ENCODE results near the gene RAPGEF4.

Gene RAPGEF4

DNA sequence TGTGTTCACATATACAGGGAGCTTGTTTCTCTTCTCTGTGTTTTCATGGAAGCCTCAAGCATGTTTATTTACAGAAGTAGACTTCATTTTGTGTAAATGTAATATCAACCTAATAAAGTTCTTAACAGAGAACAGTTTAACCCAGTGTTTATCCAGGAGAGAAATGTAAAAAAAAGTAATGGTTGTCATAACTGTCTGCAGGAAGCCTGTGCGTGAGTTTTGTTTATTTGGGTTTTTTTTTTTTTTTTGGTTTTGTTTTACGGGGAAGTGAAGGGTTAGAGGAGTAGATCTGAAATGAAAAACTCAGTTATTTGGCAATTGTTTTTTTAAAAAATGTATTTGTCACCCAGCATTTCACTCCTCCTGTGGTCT is 124.7 kb downstream of the RAPGEF4 start:
- DNase-seq (ENCODE audit: low read depth in 2 of 2): no peak

DNA sequence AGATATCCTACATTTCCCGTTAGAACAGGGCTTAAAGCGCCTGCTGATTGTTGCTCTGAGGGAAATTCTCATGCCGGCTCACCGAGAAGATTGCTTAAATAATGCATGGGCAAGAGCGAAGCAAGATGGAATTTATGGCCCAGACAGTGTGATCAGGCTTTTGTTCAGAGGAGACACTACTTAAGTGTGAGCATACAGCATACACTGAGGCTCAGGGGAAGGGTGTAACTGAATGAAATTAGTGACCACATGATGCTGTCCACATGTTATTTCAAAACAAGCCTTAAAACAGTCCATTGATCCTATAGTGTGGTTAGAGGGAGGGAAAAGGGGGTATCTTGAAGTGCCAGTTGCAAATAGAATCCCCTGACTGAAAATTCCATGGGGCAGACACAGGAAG is 125.5 kb downstream of the RAPGEF4 start:
- DNase-seq (ENCODE audit: low read depth in 2 of 2): no peak

DNA sequence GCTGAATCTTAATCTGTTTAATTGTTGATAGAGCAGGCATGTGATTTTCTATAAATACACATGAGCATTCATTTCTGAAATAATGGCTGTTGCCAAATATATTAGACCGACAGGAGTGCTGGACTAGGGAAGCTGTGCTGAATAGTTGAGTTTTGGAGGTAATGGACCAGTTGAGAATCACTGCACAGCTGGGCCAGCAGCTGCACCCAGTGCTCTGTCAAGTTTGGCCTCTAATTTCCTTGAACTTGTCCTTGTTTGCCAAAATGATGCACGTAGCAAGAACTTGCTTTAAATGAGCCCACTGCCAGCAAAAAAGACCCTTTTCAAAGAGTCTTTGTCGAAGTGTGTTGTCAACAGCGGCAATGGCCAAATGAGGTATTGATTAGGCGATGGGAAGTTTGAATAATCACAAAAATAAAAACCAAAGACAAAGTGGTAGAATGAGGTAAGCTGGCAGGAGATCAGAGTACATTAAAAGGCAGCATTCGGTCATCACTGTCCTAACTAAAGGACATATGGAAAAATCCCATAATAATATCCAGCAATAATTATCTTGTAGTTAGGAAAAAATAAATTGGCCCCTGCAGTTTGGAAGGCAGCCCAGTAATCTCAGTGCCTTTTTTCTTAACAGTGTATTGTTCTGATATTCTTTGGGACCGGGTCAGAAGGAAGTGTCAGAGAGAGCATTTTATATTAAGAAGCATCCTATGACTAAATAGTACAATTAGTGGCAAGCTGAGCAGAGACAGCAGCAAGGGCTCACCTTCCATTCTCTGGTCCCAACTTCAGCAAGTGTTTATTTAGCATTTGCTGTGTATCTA is 126.2 kb downstream of the RAPGEF4 start:
- no peak for DNase-seq (ENCODE audit: low read depth in 2 of 2)

DNA sequence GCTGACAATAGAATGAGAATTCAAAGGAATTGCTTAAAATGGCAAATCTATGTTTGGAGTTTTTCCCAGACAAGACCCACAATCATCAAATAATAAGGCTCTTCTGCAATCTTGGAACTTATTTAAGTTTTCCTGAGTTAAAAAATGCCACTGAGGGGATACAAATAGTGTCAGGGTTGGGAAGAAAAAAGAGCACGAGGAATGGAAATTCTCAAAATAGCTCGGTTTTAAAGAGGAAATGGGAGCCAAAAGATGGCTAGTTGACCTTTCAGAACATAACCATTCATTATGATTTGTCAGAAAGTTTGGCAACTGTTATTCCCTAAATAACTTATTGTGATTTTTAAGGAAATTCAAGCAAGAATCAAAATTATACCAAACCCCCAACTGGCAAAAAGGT is 127.7 kb downstream of the RAPGEF4 start:
- DNase-seq (ENCODE audit: low read depth in 2 of 2): no peak

DNA sequence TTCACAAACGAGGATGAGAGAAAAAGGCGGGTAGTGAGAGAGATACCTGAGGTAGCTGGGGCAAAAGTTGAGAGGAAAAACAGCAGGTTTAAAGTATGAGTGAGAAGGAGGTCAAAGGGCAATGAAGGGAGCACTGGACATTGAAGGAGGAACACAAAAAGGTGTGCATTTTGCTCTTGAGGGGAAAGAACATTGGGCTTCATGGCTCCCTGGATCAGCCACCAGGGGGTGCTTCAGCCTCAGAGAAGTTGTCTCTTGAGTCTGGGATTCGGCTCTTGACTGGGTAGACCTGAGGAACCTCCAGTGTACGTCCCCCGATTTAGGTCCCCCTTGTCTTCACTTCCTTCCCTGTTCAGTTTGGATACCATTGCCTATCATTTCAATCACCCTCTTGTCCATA is 128.5 kb downstream of the RAPGEF4 start:
- DNase-seq (ENCODE audit: low read depth in 2 of 2): peak in 1 of 2 donors; percentile 21

DNA sequence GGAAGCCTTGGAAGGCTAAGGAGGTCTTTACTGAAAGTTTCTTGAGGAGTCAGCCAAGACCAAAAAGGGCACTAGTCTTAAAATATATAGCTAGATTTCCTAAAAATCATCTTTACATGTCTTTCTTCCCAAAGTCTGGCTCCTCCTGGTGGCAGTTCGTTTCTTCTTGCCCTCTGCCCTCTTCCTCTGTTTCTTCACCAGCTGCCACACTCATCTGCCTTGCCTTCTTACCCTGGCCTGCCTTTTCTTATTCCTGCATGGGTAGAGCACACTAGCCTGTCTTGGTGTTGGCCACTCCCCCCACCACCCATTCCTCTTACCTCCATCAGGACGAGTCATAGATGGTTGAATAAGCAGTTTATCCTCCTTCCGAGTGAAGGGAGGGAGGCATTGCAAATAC is 129.8 kb downstream of the RAPGEF4 start:
- DNase-seq (ENCODE audit: low read depth in 2 of 2): no peak

GRCh38 chr2:172869861-172870260 is 134.2 kb downstream of the RAPGEF4 start:
- no peak for DNase-seq (ENCODE audit: low read depth in 2 of 2)

DNA sequence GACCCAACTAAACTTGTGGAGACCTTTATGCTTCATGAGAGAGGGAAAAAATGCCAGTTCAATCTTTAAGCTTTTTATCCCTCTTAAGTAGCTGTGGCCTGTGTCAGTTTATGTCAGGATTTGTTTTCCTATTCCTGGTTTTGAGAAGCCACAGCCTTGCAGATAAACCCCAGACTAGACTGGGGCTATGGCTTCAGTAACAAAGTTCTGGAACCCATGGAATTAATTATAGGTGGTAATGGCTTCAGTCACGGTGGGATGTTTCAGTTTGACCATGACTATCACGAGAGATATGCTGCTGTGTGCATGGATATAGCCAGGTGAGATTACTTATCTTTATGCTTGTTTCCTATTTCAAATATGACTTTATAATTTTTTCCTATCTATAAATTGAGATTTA is 134.8 kb downstream of the RAPGEF4 start:
- DNase-seq (ENCODE audit: low read depth in 2 of 2): no peak

DNA sequence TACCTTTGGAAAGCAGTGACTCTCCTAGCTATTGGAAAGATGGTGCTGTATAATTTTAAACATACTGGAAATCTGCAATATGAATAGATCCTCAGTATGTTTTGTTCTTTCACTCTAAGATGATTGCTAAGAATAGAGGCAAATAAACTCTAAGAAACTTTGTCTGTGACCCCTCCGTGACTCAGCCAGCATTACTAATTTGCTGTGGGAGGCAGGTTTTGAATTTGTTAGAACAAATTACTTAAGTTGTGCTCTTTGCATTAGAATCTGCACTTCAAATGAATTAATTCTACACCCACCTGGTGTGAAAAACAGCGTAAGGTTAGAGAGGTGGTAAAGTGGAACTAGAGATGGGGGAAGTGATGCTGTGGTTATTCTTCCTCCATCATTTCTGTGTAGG is 142.2 kb downstream of the RAPGEF4 start:
- DNase-seq (ENCODE audit: low read depth in 2 of 2): no peak

DNA sequence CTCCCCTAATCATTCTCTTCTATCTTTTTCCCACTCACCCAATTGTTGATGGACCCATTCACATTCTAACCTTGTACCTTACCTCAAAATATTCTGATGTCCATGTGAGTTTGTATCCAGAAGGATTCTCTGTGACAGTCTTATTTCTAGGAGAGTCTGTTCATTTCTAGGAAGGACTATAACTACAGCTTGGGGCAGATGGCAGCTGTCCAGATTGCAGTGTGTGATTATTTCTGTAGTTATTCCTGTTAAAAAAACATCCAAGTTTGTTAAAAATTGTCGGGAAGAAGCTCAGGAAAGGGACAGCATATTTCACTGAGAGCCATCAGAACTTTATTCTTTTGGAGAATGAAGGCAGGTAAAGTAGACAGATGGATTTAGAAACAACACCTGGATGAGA is 142.6 kb downstream of the RAPGEF4 start:
- no peak for DNase-seq (ENCODE audit: low read depth in 2 of 2)

GRCh38 chr2:172884336-172884735 is 148.7 kb downstream of the RAPGEF4 start:
- no peak for DNase-seq (ENCODE audit: low read depth in 2 of 2)

- no peak for DNase-seq (ENCODE audit: low read depth in 2 of 2)
Measured at GRCh38 chr2:172885996-172886395, 150.4 kb downstream of the RAPGEF4 start.

DNA sequence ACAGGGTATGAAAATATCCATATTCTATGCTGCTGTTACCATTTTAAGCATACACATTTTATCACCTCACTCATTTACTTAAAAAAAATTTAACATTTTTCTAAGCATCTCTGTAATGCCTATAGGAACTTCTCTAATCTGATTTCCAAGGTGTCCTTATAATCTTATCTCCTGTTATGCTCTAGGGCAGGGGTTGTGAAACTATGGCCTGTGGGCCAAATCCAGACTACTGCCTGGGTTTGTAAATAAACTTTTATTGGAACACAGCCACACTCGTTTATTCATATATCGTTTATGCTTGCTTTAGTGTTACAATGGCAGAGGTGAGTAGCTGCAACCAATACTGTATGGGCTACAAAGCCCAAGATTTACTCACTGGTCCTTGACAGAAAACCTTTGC is 151.6 kb downstream of the RAPGEF4 start:
- DNase-seq (ENCODE audit: low read depth in 2 of 2): no peak

DNA sequence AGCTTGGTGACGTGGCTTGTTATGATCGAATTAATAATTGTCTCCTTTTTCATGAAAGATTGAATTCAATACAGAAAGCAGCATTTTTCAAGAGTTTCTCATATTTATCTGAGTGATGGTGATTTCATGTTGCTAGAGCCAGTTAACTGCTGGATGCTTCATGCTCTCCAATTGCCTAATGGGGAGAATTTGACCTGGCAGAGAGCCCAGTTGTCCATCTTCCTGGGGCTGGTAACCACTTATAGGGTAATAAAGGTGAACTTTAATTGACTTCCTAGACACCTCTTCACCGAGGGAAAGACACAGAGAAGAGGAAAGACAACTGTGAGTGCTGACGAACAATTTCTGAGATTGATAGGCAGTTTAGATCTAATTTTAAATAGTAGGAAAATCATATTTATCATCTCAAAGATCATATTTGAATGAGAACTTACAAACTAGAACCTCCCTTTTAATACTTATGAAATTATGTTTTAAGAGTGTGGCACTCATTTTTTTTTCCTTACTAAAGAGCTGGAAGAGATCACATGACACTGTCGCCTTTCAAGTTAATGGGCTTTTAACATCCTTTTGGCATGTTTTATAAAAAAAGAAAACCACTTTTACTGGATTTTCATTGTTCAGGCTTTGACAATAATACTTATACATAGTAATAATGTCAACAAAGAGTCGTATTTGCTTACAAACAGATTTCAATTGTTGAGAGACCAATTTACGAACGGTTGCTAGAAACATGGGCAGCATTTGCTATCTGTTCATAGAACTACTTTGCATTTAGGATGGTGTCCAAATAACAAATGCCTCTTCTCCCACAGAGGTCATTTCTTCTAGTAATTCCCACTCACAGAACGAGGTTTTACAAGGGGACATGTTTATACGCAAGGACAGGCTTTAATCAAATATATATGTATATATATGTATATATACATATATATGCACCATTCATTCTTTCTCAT is 153.3 kb downstream of the RAPGEF4 start:
- DNase-seq (ENCODE audit: low read depth in 2 of 2): no peak

GRCh38 chr2:172889768-172890430 is 154.3 kb downstream of the RAPGEF4 start:
- DNase-seq (ENCODE audit: low read depth in 2 of 2): no peak

GRCh38 chr2:172893111-172893510 is 157.5 kb downstream of the RAPGEF4 start:
- DNase-seq (ENCODE audit: low read depth in 2 of 2): no peak

GRCh38 chr2:172893671-172894070 is 158.0 kb downstream of the RAPGEF4 start:
- no peak for DNase-seq (ENCODE audit: low read depth in 2 of 2)

DNA sequence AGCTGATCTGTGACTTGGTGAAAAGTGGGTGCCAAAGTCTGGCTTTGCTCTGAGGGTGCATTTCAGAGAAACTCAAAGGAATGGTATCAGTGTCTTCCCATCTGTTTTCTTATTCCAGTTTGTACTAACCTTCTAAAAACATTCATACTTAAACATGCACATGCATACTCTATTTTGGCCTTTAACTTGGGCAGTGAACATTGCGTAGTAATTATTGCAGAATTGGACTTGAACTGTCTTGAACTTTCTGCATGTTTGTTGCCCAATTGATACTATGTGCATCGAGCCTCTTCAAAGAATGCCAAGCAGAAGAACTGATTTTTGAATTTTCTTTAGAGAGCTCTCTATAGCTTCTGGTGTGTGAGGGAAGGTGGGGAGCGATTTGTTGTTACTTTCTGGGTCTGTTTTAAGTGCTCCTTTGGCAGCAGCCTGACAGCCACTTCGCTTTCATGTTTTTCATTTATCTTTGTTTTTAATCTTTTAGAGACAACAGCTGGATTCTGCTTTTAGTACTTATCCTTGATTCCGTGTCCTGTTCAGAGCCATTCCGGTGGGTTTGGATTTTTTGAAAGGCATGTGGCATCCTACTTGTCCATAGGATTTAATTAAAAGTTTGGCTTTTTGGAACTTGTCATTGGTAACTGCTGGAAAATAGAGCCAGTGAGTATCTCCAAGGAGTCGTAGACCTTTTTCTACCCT is 159.2 kb downstream of the RAPGEF4 start:
- DNase-seq (ENCODE audit: low read depth in 2 of 2): no peak

- no peak for DNase-seq (ENCODE audit: low read depth in 2 of 2)
Measured at GRCh38 chr2:172896661-172897081, 161.0 kb downstream of the RAPGEF4 start.

GRCh38 chr2:172900871-172901270 is 165.2 kb downstream of the RAPGEF4 start:
- no peak for DNase-seq (ENCODE audit: low read depth in 2 of 2)

- no peak for DNase-seq (ENCODE audit: low read depth in 2 of 2)
Measured at GRCh38 chr2:172901913-172902312, 166.3 kb downstream of the RAPGEF4 start.

DNA sequence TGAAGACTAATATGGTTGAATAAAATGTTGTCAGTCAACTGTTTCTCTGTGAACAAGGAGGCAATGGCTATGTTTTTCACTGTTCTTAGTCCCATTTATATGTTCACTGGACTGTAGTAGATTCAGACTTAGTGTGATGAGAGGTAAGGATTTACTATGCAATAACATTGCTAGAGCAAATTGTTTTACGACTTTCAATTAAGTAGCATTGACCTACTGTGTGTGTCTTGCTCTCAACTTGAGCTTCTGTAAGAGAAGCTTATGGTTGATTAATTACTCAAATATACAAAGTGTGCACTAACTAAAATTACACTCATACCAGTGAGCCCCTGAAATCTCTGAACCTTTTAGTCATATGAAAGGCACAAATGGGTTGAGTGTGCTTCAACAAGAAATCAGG is 168.6 kb downstream of the RAPGEF4 start:
- DNase-seq (ENCODE audit: low read depth in 2 of 2): no peak

Measured in stimulated activated CD4-positive, alpha-beta T cell treated with anti-CD3 and anti-CD28 coated beads, Interleukin-1b, Interleukin-23, amount 100 ng/mL, for 4 hours (primary cell).